BLaER1 (cell line): Measurements from ENCODE around the gene STAP2.

Source experiments
- H3K27ac ChIP-seq: shearing (Covaris generic); formaldehyde crosslinking; 2 replicates; pipeline ENCODE4 v1.8.1; 2022
- H3K27me3 ChIP-seq: shearing (Covaris generic); formaldehyde crosslinking; 2 replicates; pipeline ENCODE4 v1.8.1; 2022
- H3K36me3 ChIP-seq: shearing (Covaris generic); formaldehyde crosslinking; 2 replicates; pipeline ENCODE4 v1.8.1; 2022
- H3K4me1 ChIP-seq: shearing (Covaris generic); formaldehyde crosslinking; 2 replicates; pipeline ENCODE4 v1.8.1; 2022
- H3K4me2 ChIP-seq: shearing (Covaris generic); formaldehyde crosslinking; 2 replicates; pipeline ENCODE4 v1.8.1; 2022
- H3K4me3 ChIP-seq: shearing (Covaris generic); formaldehyde crosslinking; 2 replicates; pipeline ENCODE4 v1.8.1; 2022
- H3K9ac ChIP-seq: shearing (Covaris generic); formaldehyde crosslinking; 2 replicates; pipeline ENCODE4 v1.8.1; 2022
- H3K9me3 ChIP-seq: shearing (Covaris generic); formaldehyde crosslinking; 2 replicates; pipeline ENCODE4 v1.8.1; 2022
- H4K20me1 ChIP-seq: shearing (Covaris generic); formaldehyde crosslinking; 2 replicates; pipeline ENCODE4 v1.8.1; 2022
- Cebpa-rat ChIP-seq: shearing (Covaris generic); IDR thresholded peaks from 2 replicates; pipeline ENCODE4 v1.8.1; 2022

Gene STAP2

DNA sequence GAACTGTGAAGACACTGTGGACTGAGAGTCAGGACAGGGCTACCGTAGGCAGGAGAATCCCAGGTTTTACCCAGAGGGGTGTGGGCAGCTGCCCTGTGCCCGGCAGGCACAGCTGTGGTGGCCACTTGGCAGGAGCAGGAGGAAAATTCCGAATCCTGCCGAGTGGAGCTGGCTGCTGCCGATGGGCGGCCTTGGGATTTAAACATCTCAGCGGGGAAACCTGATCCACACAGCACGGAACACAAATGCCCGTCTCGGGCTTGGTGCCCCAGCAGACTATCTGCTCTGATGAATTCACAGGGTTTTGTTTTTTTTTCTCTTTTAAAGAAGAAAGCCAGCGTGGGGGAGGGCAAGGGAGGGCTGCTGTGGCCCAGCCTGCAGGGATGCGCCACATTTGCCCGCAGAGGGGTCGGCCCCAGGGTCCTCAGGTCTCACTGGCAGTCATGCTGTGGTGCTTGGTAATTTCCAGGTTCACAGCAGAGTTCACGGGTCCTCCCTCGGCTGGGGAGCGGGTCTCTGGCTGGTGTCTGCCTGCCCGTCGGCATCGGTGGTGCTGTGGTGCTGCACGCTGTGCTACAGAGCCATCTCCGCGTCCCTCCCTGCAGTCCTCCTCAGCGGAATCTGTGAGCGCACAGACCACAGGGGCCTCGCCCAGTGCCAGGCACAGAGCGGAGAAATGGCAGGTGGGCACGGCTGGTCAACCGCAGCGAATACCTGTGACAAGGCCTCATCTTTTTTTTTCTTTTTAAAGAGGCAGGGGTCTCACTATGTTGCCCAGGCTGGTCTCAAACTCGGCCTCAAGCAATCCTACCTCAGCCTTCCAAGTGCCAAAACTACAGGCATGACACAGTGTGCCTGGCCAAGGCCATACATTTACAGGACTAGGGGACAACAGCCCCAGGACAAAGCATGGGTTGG is 32.9 kb upstream of the STAP2 start:
- Histone ChIP-seq H4K20me1 (peaks cover 98% of the 10 kb centered on the region), H3K36me3 (peaks cover 14% of the 10 kb centered on the region), H3K4me1 (peaks cover 99% of the 10 kb centered on the region), H3K9me3 (no peaks in the 10 kb centered on the region), H3K27ac (peak overlapping the region; percentile 87), H3K4me2 (peak overlapping the region; percentile 100), H3K9ac (peak overlapping the region; percentile 74), H3K27me3 (no peaks in the 10 kb centered on the region), H3K4me3 (no peak overlapping the region)
- TF ChIP-seq Cebpa-rat: no peak

DNA sequence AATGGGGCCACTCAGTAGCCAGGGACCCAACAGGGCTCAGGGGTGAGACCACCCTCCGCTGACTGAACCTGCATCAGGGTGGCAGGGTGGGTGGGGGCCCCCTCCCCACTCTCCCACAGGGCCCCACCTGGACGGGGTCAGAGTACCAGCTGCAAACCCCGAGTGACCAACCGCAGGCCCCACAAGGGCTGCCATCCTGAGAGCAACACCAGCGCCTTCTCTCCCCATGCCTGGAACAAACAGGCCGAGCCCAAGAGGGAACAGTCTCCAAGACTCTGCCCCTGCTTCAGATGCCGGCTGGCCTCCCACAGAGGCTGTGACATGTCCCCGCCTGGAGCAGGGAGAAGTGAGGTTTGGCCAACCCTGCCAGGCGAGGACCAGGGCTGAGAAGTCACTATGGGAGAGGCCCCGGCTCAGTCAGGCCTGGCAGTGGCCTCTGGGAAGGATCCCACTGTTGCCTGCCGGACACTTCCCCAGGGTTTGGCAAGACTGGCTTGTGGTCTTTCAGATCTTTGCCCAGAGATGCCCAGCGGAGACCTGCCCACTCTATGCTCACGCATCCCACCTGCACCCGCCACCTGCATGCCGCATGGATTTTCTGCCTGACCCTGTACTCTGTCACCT is 31.9 kb upstream of the STAP2 start:
- Histone ChIP-seq H3K9ac (peak overlapping the region; percentile 74), H3K4me3 (peak overlapping the region; percentile 58; the same call in 1 of the 2 replicates), H3K36me3 (peaks cover 24% of the 10 kb centered on the region), H3K27ac (peak overlapping the region; percentile 87), H4K20me1 (peaks cover 98% of the 10 kb centered on the region), H3K9me3 (no peaks in the 10 kb centered on the region), H3K4me1 (peaks cover 99% of the 10 kb centered on the region), H3K4me2 (peak overlapping the region; percentile 100), H3K27me3 (no peaks in the 10 kb centered on the region)
- TF ChIP-seq Cebpa-rat: no peak

DNA sequence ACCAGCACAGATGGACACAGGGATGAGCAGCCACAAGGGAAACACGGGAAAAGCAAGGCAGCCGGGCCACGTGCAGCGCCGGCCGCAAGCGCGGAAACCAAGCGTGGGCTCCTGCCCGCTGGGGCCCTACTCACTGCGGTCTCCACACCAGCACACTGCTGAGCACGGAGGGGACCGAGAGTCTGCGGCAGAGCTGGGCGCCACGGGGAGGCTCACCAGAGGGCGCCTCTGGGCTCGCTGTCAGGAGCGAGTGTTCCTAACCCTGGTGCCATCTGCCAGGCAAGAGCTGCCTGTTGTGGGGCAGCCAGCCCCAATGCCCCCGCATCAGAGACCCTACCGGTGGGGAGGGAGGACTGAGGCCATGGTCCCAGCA is 31.2 kb upstream of the STAP2 start:
- peaks cover 30% of the 10 kb centered on the region for H3K36me3 ChIP-seq
- H3K27ac ChIP-seq: peak overlapping the region; percentile 87

DNA sequence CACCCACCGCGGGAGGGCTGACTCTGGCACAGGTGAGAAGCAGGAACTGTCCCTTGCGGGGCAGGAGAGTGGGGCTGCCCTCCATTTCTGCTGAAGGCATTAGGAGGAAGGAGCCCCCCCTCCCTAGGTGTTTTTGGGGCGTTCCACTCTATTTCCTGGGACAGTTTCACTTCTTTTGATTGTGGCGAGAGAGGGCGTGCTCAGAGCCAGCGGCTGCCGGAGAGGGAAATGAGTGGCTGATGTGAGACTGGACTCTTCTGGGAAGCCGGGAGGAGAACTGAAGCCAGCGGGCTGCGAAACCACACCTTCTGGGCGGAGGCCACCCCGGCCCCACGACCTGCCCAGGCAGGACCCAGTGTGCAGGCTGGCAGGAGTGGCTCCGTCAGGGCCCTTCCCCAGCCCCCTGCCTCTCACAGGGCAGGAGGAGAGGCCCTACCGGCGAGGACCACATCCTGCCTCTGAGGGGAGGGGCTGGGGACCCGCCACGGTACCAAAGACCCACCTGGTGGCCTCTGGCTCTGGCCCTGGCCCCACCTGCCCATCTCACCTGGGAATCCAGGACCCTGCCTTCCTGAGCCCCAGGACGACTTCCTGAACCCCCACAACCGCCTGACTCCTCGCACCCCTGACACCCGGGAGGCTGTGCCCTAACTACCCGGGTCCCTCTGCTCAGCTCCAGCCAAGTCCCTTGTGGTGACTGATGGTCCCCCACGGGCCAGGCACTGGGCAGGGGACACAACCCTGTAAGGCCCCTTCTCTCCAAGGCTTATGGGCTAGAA is 30.7 kb upstream of the STAP2 start:
- Histone ChIP-seq H3K36me3 (peaks cover 34% of the 10 kb centered on the region), H3K4me2 (peak overlapping the region; percentile 100), H3K4me1 (peaks cover 93% of the 10 kb centered on the region), H3K27ac (peak overlapping the region; percentile 87), H3K9me3 (no peaks in the 10 kb centered on the region), H3K9ac (peak overlapping the region; percentile 74), H3K27me3 (no peaks in the 10 kb centered on the region), H3K4me3 (peak overlapping the region; percentile 58), H4K20me1 (peaks cover 91% of the 10 kb centered on the region)
- no peak for TF ChIP-seq Cebpa-rat

More for the DNA sequence above, 31.2 kb upstream of the STAP2 start:
- Histone ChIP-seq H3K27me3 (no peaks in the 10 kb centered on the region), H3K9ac (peak overlapping the region; percentile 74), H3K4me3 (peak overlapping the region; percentile 58), H3K4me2 (peak overlapping the region; percentile 100), H3K9me3 (no peaks in the 10 kb centered on the region), H3K4me1 (peaks cover 99% of the 10 kb centered on the region), H4K20me1 (peaks cover 96% of the 10 kb centered on the region)
- TF ChIP-seq Cebpa-rat: no peak

DNA sequence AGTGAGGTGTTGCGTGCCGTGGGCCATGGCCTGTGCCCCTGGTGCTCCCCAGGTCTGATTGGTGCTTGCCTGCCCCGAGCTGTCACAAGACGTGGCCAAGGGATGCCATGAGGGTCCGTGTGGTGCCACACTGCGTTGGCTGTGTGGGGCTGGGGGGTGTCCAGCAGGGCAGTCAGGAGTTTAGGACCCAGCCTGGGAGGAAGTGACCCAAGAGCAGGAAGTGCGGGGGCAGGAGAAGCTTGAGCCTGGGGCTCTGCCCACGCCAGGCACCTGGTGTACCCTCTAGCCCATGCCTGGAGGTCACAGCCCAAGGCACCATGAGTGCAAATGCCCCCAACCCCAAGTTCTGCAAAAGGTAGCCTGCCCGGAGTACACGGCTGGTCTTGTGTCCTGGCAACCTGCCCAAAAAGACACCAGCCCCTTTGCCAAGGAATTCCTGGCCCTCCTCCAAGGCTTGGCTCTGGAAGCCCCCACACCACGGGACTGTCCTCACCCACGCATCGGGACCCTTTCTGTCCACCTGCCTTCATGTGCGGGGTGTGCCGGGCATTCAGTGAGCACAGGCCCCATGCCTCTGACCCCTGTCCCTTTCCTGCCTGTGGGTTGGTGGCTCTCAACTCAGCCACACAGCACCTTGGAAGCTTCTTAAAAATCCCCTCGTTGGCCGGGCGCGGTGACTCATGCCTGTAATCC is 29.6 kb upstream of the STAP2 start:
- Histone ChIP-seq H3K27ac (peak overlapping the region; percentile 73), H3K9ac (peak overlapping the region; percentile 39), H3K36me3 (peaks cover 44% of the 10 kb centered on the region)

DNA sequence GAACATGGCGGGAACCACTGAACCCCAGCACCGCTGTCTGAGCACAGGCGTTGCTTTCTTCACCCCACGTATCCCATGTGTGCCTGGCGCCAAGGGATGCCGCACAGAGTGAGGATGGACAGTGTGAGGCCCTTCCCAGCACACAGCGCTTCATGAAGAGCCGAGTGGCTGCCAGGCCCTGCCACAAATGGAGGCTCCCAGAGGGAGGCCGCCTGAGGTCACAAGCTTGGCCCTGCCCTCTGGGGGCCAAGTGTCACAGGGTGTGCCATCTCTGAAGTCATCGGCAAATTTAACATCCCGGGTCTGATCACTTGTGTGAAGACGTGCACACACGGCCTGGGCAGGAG is 29.1 kb upstream of the STAP2 start:
- no peak overlapping the region; the same call in 1 of the 2 replicates for H3K4me3 ChIP-seq
- H3K9ac ChIP-seq: peak overlapping the region; percentile 39; the same call in 1 of the 2 replicates
- peaks cover 78% of the 10 kb centered on the region for H3K4me1 ChIP-seq
- TF ChIP-seq Cebpa-rat: no peak
- H3K9me3 ChIP-seq: no peaks in the 10 kb centered on the region
- H3K27ac ChIP-seq: peak overlapping the region; percentile 73
- H3K27me3 ChIP-seq: no peaks in the 10 kb centered on the region
- H3K4me2 ChIP-seq: peak overlapping the region; percentile 100
- peaks cover 80% of the 10 kb centered on the region for H4K20me1 ChIP-seq
- H3K36me3 ChIP-seq: peaks cover 49% of the 10 kb centered on the region

More for the DNA sequence above, 29.6 kb upstream of the STAP2 start:
- Histone ChIP-seq H3K4me3 (no peak overlapping the region; the same call in 1 of the 2 replicates), H3K4me1 (peaks cover 83% of the 10 kb centered on the region), H3K9me3 (no peaks in the 10 kb centered on the region), H3K4me2 (peak overlapping the region; percentile 100), H4K20me1 (peaks cover 85% of the 10 kb centered on the region), H3K27me3 (no peaks in the 10 kb centered on the region)
- TF ChIP-seq Cebpa-rat: no peak

DNA sequence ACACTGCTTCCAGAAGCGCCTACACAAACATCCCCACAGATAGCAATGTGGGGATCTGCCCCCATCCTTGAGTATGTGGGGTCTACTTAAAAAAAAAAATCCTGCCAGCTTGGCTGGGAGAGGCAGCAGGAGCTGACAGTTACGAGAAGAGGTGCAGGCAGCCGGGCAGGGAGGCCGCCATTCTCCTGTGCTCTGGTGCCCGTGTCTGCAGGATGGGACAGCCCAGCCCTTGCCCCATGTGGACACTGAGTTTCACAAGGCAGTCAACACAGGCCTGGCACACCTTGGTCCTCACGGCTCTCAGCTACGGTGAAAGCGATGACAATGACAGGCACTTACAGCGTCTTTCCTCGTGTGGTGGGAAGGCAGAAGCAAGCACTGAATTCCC is 28.7 kb upstream of the STAP2 start:
- Histone ChIP-seq H3K27ac (peak overlapping the region; percentile 73), H3K4me3 (no peak overlapping the region), H3K27me3 (no peaks in the 10 kb centered on the region), H3K4me1 (peaks cover 74% of the 10 kb centered on the region), H3K36me3 (peaks cover 53% of the 10 kb centered on the region), H3K9ac (peak overlapping the region; percentile 39; the same call in 1 of the 2 replicates), H4K20me1 (peaks cover 76% of the 10 kb centered on the region), H3K4me2 (peak overlapping the region; percentile 100), H3K9me3 (no peaks in the 10 kb centered on the region)
- no peak for TF ChIP-seq Cebpa-rat

DNA sequence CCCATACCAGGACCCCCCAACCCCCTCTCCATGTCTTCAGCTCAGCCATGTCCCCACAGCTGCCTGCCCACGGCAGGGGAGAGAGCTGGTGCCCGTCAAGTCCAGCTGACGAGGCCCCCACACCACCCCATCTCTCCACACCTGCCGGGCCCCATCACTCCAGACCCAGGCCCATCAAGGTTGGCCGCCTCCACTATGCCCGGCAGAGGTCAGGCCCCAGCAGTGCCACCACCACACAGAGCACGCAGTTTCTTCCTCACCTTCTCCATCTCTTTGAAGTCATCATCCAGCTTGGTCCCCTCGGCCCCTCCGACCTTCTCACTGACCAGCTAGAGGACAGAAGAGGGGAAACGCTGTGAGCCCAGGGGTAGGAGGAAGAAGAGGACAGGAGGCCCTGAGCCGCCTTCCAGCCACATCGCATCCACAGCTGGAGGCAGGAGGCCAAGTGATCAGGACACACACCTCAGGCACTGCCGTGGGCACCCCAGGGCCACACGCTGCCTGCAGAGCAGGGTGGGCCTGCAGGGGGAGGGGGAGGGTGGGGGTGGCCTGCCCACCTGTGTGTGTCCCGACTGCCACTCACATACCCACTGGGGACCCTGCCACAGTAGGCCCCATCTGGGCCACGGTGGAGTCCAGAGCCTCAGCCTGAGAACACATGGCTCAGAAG is 28.2 kb upstream of the STAP2 start:
- H3K36me3 ChIP-seq: peaks cover 59% of the 10 kb centered on the region
- peaks cover 71% of the 10 kb centered on the region for H4K20me1 ChIP-seq
- peak overlapping the region; percentile 73 for H3K27ac ChIP-seq
- H3K9me3 ChIP-seq: no peaks in the 10 kb centered on the region
- H3K4me1 ChIP-seq: peaks cover 68% of the 10 kb centered on the region
- H3K4me2 ChIP-seq: peak overlapping the region; percentile 36
- peak overlapping the region; percentile 29; the same call in 1 of the 2 replicates for H3K9ac ChIP-seq
- H3K4me3 ChIP-seq: no peak overlapping the region
- no peak for TF ChIP-seq Cebpa-rat
- no peaks in the 10 kb centered on the region for H3K27me3 ChIP-seq
